Adrenal gland (tissue), 5 donors: ENCODE measurements around the gene UBR1.

Experiments used
- POLR2A ChIP-seq, 2 donors: fragments of 450-650 bp; IDR thresholded peaks; one replicate each; pipeline ENCODE4 v1.6.1; 2017; ENCODE audit warnings: antibody characterized with exemption in 2 of 2, mild to moderate bottlenecking in 2 of 2, moderate library complexity in 1 of 2
- TF ChIP-seq, protein P1 (sequence below), 6 experiments: fragments of 450-650 bp in 4 of 6; fragments of 200-600 bp in 2 of 6; sonication (generic) in 1 of 6; IDR thresholded peaks; 1 replicate in 5 of 6; 2 replicates in 1 of 6; pipeline versions ENCODE4 v1.5.1 to v1.8.0; 2016 to 2021; ENCODE audit warnings: antibody characterized with exemption in 6 of 6, mild to moderate bottlenecking in 2 of 6, moderate library complexity in 1 of 6
- donor health status: DM: no; HTN: no; CAD: no.

DNA sequence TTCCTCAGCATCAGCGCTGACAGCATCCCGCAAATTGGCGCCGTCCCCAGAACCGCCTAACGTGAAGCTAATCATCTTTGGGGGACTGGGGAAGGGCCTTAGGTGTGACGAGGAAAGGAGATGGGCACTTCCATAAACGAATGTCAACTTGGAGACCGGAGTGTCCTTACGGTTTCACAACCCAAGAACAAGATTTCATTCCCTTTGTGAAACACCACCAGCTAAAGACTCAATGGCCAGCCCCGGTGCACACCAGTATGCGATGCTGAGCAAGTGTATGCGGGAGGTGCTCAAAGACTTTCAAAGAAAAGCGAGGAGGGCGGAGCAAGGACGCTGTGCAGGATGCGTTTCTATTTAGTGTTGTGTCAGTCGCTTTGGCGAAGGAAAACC is 184.5 kb downstream of the UBR1 start:
- TF ChIP-seq, protein P1, sequence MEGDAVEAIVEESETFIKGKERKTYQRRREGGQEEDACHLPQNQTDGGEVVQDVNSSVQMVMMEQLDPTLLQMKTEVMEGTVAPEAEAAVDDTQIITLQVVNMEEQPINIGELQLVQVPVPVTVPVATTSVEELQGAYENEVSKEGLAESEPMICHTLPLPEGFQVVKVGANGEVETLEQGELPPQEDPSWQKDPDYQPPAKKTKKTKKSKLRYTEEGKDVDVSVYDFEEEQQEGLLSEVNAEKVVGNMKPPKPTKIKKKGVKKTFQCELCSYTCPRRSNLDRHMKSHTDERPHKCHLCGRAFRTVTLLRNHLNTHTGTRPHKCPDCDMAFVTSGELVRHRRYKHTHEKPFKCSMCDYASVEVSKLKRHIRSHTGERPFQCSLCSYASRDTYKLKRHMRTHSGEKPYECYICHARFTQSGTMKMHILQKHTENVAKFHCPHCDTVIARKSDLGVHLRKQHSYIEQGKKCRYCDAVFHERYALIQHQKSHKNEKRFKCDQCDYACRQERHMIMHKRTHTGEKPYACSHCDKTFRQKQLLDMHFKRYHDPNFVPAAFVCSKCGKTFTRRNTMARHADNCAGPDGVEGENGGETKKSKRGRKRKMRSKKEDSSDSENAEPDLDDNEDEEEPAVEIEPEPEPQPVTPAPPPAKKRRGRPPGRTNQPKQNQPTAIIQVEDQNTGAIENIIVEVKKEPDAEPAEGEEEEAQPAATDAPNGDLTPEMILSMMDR (IDR thresholded peaks at IDR 0.05) = no peak
- TF ChIP-seq POLR2A (IDR thresholded peaks at IDR 0.05) = peak in 1 of 2 donors; percentile 3
